Stomach (tissue), 9 donors: ENCODE measurements around the gene ATL2. TPM values are rescaled to one million over a fixed set of nuclear protein-coding genes. Genes with fewer than 3 reads are reported as not detected.
A peak's percentile ranks its signal among the peaks of the same experiment; 100 is the strongest.

Source experiments
- DNase-seq, 2 donors: peaks; one replicate each; pipeline versions ENCODE4 v3.0.0 to v3.0.0-alpha.2; 2013 to 2019
- H3K27ac ChIP-seq, 5 donors: fragments of 200-600 bp in 4 of 5; sonication (generic) in 4 of 5; one replicate each; pipeline ENCODE4 v1.5.1; 2013 to 2019; ENCODE audit warnings: mild to moderate bottlenecking in 1 of 5, moderate library complexity in 1 of 5
- H3K27me3 ChIP-seq, 3 donors: fragments of 200-600 bp; sonication (generic); one replicate each; pipeline ENCODE4 v1.5.1; 2017 to 2019; ENCODE audit warnings: mixed run types in 1 of 3
- H3K36me3 ChIP-seq, 4 donors: fragments of 200-600 bp; sonication (generic); 1 replicate in 3 of 4; 2 replicates in 1 of 4; pipeline ENCODE4 v1.5.1; 2016 to 2019
- H3K4me1 ChIP-seq, 4 donors: fragments of 200-600 bp; sonication (generic); one replicate each; pipeline ENCODE4 v1.5.1; 2016 to 2019
- H3K4me3 ChIP-seq, 4 donors: fragments of 200-600 bp; sonication (generic) in 3 of 4; one replicate each; pipeline ENCODE4 v1.5.1; 2016 to 2019; ENCODE audit warnings: mild to moderate bottlenecking in 1 of 4
- H3K9me3 ChIP-seq, 4 donors: fragments of 200-600 bp; sonication (generic); one replicate each; pipeline ENCODE4 v1.5.1; 2016 to 2019
- CTCF ChIP-seq, 7 experiments: fragments of 450-650 bp in 4 of 7; fragments of 200-600 bp in 3 of 7; sonication (generic) in 3 of 7; IDR thresholded peaks; one replicate each; pipeline ENCODE4 v1.5.1; 2016 to 2019; ENCODE audit warnings: antibody characterized with exemption in 7 of 7, control low read depth in 2 of 7, mild to moderate bottlenecking in 1 of 7
- EP300 ChIP-seq: sonication (generic); formaldehyde crosslinking; IDR thresholded peaks from one replicate; pipeline ENCODE4 v1.6.1; 2017; ENCODE audit warnings: antibody characterized with exemption
- POLR2A ChIP-seq, 4 donors: fragments of 450-650 bp; IDR thresholded peaks; one replicate each; pipeline ENCODE4 v1.6.1; 2016; ENCODE audit warnings: antibody characterized with exemption in 4 of 4, control low read depth in 2 of 4, mild to moderate bottlenecking in 1 of 4, moderate library complexity in 1 of 4
- POLR2AphosphoS5 ChIP-seq, 3 donors: sonication (generic); formaldehyde crosslinking; IDR thresholded peaks; one replicate each; pipeline ENCODE4 v1.6.1; 2016; ENCODE audit warnings: antibody characterized with exemption in 3 of 3
- WGBS, 5 donors: extraction: QIAGEN DNeasy Blood & Tissue Kit in 3 of 5; methylation state at CpG; one replicate each; pipeline versions ENCODE4 v1.1.5 to v1.1.7; 2013 to 2018; 5-methylcytosine and 5-hydroxymethylcytosine counted together
- intact Hi-C: fragments of 100-400 bp; cut with DNase I; formaldehyde crosslinking; loops from one replicate; pipeline ENCODE4 v1.15.1; 2023; ENCODE audit warnings: low total_unique reads
- polyA plus RNA-seq, 3 donors: library from polyadenylated mRNA; stranded (reverse); fragments of 200-250 nt; gene quantifications; one replicate each; pipeline ENCODE4 v1.2.3, GENCODE V29; 2013
- total RNA-seq, 5 donors: library from RNA; depleted of rRNA; stranded (reverse); fragments of >200 nt; gene quantifications; one replicate each; pipeline versions ENCODE4 v1.1.0 to v1.2.3, GENCODE V29; 2014 to 2016
- donor health status: healthy with polysubstance abuse.
- donor health status: Bipolar disorder and iron deficiency.
- donor health status: healthy.

The ATL2 gene
- total and polyA plus RNA-seq, 8 donors = 8.4 to 462 (median 64.2) TPM

GRCh38 chr2:38362232-38362631 lies 14.8 kb downstream of the ATL2 start:
- peaks cover 6 to 61% (median 39%) of the 10 kb centered on the region in 4 donors for H3K4me1 ChIP-seq
- no peaks in the 10 kb centered on the region for H3K9me3 ChIP-seq
- intact Hi-C loops = no loop called here
- peak overlapping the region in 3 of 5 donors; percentile 30 to 40 (median 31) for H3K27ac ChIP-seq
- H3K4me3 ChIP-seq = no peak overlapping the region
- peaks cover 0 to 8% (median 8%) of the 10 kb centered on the region in 4 donors for H3K36me3 ChIP-seq
- no peak for DNase-seq
- TF ChIP-seq POLR2AphosphoS5 (IDR thresholded peaks at IDR 0.05) (no peak), CTCF (IDR thresholded peaks at IDR 0.05) (no peak), POLR2A (IDR thresholded peaks at IDR 0.05) (no peak), EP300 (no peak)
- no peaks in the 10 kb centered on the region for H3K27me3 ChIP-seq
- WGBS, 5 donors = 12 to 34% (median 26%) methylated on average over 2 of the region's 2 CpGs

GRCh38 chr2:38360177-38360576 lies 16.9 kb downstream of the ATL2 start:
- TF ChIP-seq POLR2A (IDR thresholded peaks at IDR 0.05) (no peak), CTCF (IDR thresholded peaks at IDR 0.05) (no peak), POLR2AphosphoS5 (IDR thresholded peaks at IDR 0.05) (no peak), EP300 (no peak)
- WGBS, 5 donors = 83 to 96% (median 93%) methylated on average over 2 of the region's 2 CpGs
- H3K27me3 ChIP-seq = no peaks in the 10 kb centered on the region
- H3K4me1 ChIP-seq = peaks cover 6 to 41% (median 30%) of the 10 kb centered on the region in 4 donors
- intact Hi-C loops = no loop called here
- H3K9me3 ChIP-seq = no peaks in the 10 kb centered on the region
- H3K4me3 ChIP-seq = no peak overlapping the region
- DNase-seq = no peak
- H3K27ac ChIP-seq = no peak overlapping the region
- peaks cover 0 to 13% (median 10%) of the 10 kb centered on the region in 4 donors for H3K36me3 ChIP-seq

GRCh38 chr2:38353402-38353801 lies 23.7 kb downstream of the ATL2 start:
- Histone ChIP-seq H3K4me1 (peaks cover 0 to 37% (median 11%) of the 10 kb centered on the region in 4 donors), H3K9me3 (no peaks in the 10 kb centered on the region)

GRCh38 chr2:38352336-38352735 lies 24.7 kb downstream of the ATL2 start:
- TF ChIP-seq CTCF (IDR thresholded peaks at IDR 0.05) (no peak), POLR2A (IDR thresholded peaks at IDR 0.05) (no peak), POLR2AphosphoS5 (IDR thresholded peaks at IDR 0.05) (no peak), EP300 (no peak)

More at GRCh38 chr2:38353402-38353801, 23.7 kb downstream of the ATL2 start:
- intact Hi-C loops = no loop called here
- H3K36me3 ChIP-seq = peaks cover 0 to 20% (median 13%) of the 10 kb centered on the region in 4 donors
- no peak for DNase-seq
- no peak overlapping the region for H3K27ac ChIP-seq
- 81 to 87% (median 85%) methylated on average over 2 of the region's 2 CpGs for WGBS, 5 donors
- no peak overlapping the region for H3K4me3 ChIP-seq
- no peaks in the 10 kb centered on the region for H3K27me3 ChIP-seq
- TF ChIP-seq EP300 = no peak
- TF ChIP-seq POLR2AphosphoS5 (IDR thresholded peaks at IDR 0.05) = no peak
- TF ChIP-seq CTCF (IDR thresholded peaks at IDR 0.05) = no peak
- TF ChIP-seq POLR2A (IDR thresholded peaks at IDR 0.05) = no peak

More at GRCh38 chr2:38352336-38352735, 24.7 kb downstream of the ATL2 start:
- Histone ChIP-seq H3K4me1 (peaks cover 0 to 45% (median 15%) of the 10 kb centered on the region in 4 donors), H3K4me3 (no peak overlapping the region), H3K27ac (no peak overlapping the region), H3K27me3 (no peaks in the 10 kb centered on the region), H3K36me3 (peaks cover 0 to 14% (median 9%) of the 10 kb centered on the region in 4 donors), H3K9me3 (no peaks in the 10 kb centered on the region)
- DNase-seq = no peak
- intact Hi-C loops = no loop called here
